ENCODE data around the gene FBXO34. TPM values are rescaled to one million over a fixed set of nuclear protein-coding genes. Genes with fewer than 3 reads are reported as not detected.

The FBXO34 gene
- total RNA-seq, 1 experiment from 2014 or later = 12.0 TPM

DNA sequence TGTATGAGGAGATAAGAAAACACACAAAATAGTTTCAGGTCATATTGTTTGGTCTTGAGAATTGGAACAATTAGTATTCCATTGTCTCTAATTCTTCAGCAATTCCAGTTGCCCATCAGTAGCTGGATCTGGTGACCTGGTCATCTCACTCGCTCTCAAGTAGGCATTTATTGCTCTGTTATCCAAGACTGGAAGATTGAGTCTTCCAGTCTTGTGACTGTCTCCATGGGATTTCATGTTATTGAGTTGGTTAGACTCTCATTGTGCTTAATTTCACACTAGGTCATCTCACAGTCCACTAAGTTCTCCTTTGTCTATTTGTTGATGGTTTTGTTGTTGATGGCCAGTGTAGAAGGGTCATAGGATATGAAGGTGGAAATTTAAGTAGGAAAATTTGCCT lies 47.5 kb downstream of the FBXO34 start:
- POLR2A ChIA-PET = no interaction called here
- CTCF ChIA-PET = interaction anchor here (0.6 to 2.1 kb wide), 3 partner anchors 33 to 48 kb away, joined by 3 to 6 read pairs (median 5); partner anchors contain the start of gene FBXO34
- no peak overlapping the region for H3K27ac Mint-ChIP-seq (ENCODE audit: low read depth, unreplicated experiment)
- peaks cover 10% of the 10 kb centered on the region for H3K36me3 Mint-ChIP-seq (ENCODE audit: insufficient read depth, unreplicated experiment)
- H3K4me3 Mint-ChIP-seq (ENCODE audit: unreplicated experiment) = no peak overlapping the region
- no peak for DNase-seq (ENCODE audit: unreplicated experiment)
- no TSS peak for BruUV-seq (replicated peaks)
- no peaks in the 10 kb centered on the region for H3K4me1 Mint-ChIP-seq (ENCODE audit: insufficient read depth, unreplicated experiment)
- no peaks in the 10 kb centered on the region for H3K27me3 Mint-ChIP-seq (ENCODE audit: insufficient read depth, unreplicated experiment)
- peaks cover 8% of the 10 kb centered on the region for H3K9me3 Mint-ChIP-seq (ENCODE audit: unreplicated experiment)
- TF ChIP-seq, protein P1, sequence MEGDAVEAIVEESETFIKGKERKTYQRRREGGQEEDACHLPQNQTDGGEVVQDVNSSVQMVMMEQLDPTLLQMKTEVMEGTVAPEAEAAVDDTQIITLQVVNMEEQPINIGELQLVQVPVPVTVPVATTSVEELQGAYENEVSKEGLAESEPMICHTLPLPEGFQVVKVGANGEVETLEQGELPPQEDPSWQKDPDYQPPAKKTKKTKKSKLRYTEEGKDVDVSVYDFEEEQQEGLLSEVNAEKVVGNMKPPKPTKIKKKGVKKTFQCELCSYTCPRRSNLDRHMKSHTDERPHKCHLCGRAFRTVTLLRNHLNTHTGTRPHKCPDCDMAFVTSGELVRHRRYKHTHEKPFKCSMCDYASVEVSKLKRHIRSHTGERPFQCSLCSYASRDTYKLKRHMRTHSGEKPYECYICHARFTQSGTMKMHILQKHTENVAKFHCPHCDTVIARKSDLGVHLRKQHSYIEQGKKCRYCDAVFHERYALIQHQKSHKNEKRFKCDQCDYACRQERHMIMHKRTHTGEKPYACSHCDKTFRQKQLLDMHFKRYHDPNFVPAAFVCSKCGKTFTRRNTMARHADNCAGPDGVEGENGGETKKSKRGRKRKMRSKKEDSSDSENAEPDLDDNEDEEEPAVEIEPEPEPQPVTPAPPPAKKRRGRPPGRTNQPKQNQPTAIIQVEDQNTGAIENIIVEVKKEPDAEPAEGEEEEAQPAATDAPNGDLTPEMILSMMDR (IDR thresholded peaks at IDR 0.05; ENCODE audit: unreplicated experiment) = no peak
- intact Hi-C loops (cut with micrococcal nuclease) = no loop called here

DNA sequence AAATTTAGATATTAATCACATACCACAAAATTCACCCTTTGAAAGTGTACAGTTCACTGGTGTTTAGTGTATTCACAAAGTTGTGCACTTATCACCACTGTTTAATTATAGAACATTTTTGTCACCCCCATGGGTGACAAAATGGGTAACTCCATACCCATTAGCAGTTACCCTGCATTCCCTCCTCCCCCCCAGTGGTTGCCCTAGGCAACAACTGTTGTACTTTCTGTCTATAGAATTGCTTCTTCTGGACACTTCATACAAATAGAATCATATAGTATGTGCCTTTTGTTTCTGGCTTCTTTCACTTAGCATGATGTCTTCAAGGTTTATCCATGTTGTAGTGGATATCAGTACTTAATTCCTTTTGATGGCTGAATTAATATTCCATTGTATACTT lies 52.7 kb downstream of the FBXO34 start:
- no TSS peak for BruUV-seq (replicated peaks)
- CTCF ChIA-PET = interaction anchor here (0.7 kb wide), 1 partner anchor 140 kb away, joined by 5 read pairs; no protein-coding TSS in a partner anchor
- H3K36me3 Mint-ChIP-seq (ENCODE audit: insufficient read depth, unreplicated experiment) = peaks cover 6% of the 10 kb centered on the region
- H3K4me1 Mint-ChIP-seq (ENCODE audit: insufficient read depth, unreplicated experiment) = no peaks in the 10 kb centered on the region
- TF ChIP-seq, protein P1 (IDR thresholded peaks at IDR 0.05; ENCODE audit: unreplicated experiment) = no peak
- H3K27ac Mint-ChIP-seq (ENCODE audit: low read depth, unreplicated experiment) = no peak overlapping the region
- no peaks in the 10 kb centered on the region for H3K9me3 Mint-ChIP-seq (ENCODE audit: unreplicated experiment)
- intact Hi-C loops (cut with micrococcal nuclease) = no loop called here
- no peak for DNase-seq (ENCODE audit: unreplicated experiment)
- H3K27me3 Mint-ChIP-seq (ENCODE audit: insufficient read depth, unreplicated experiment) = no peaks in the 10 kb centered on the region
- POLR2A ChIA-PET = no interaction called here
- no peak overlapping the region for H3K4me3 Mint-ChIP-seq (ENCODE audit: unreplicated experiment)

DNA sequence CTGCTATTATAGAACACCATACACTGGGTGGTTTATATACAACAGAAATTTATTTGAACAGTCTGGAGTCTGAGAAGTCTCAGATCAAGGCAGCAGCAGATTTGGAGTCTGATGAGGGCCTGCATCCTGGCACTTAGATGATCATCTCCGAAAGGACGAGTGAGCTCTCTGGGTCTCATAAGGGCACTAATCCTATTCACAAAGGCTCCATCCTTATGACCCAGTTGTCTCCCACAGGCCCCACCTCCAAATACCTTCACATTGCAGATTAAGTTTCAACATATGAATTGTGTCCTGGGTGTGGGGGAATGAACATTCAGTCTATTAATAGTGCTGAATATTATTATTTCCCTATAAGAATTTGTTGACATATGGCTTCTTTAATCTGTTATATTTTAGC lies 53.6 kb downstream of the FBXO34 start:
- ChIA-PET CTCF (interaction anchor here (0.7 kb wide), 1 partner anchor 21 kb away, joined by 5 read pairs; no protein-coding TSS in a partner anchor), POLR2A (no interaction called here)
- TF ChIP-seq, protein P1 (IDR thresholded peaks at IDR 0.05; ENCODE audit: unreplicated experiment) = no peak
- DNase-seq (ENCODE audit: unreplicated experiment) = no peak
- Mint-ChIP-seq H3K4me1 (ENCODE audit: insufficient read depth, unreplicated experiment) (no peaks in the 10 kb centered on the region), H3K4me3 (ENCODE audit: unreplicated experiment) (no peak overlapping the region), H3K27ac (ENCODE audit: low read depth, unreplicated experiment) (no peak overlapping the region), H3K27me3 (ENCODE audit: insufficient read depth, unreplicated experiment) (no peaks in the 10 kb centered on the region), H3K9me3 (ENCODE audit: unreplicated experiment) (no peaks in the 10 kb centered on the region), H3K36me3 (ENCODE audit: insufficient read depth, unreplicated experiment) (peaks cover 3% of the 10 kb centered on the region)
- intact Hi-C loops (cut with micrococcal nuclease) = no loop called here
- BruUV-seq (replicated peaks) = no TSS peak

DNA sequence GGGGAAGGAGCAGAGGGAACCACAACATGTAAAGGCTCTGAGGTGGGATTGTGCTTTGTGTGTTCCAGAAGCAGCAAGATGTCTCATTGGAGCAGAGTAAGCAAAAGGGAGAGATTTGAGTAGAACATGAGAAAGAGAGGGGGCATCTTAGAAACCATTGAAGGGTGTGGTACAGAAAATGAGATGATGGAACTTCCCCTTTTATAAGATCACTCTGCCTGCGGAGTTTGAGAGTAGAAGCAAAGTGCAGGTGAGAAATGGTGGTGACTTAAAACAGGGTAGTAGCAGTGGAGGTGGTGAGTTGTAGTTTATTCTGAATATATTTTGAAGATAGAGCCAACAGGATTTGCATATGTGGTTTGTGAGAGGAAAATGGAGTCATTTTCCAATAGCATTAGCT lies 56.0 kb downstream of the FBXO34 start:
- BruUV-seq (replicated peaks) = no TSS peak
- no peak overlapping the region for H3K27ac Mint-ChIP-seq (ENCODE audit: low read depth, unreplicated experiment)

More for the DNA sequence above, 56.0 kb downstream of the FBXO34 start:
- Mint-ChIP-seq H3K36me3 (ENCODE audit: insufficient read depth, unreplicated experiment) (no peaks in the 10 kb centered on the region), H3K4me3 (ENCODE audit: unreplicated experiment) (no peak overlapping the region), H3K27me3 (ENCODE audit: insufficient read depth, unreplicated experiment) (no peaks in the 10 kb centered on the region), H3K4me1 (ENCODE audit: insufficient read depth, unreplicated experiment) (peaks cover 3% of the 10 kb centered on the region), H3K9me3 (ENCODE audit: unreplicated experiment) (no peaks in the 10 kb centered on the region)
- intact Hi-C loops (cut with micrococcal nuclease) = no loop called here
- TF ChIP-seq, protein P1 (IDR thresholded peaks at IDR 0.05; ENCODE audit: unreplicated experiment) = no peak
- ChIA-PET CTCF (interaction anchor here (1.0 to 1.4 kb wide), 2 partner anchors 23 to 57 kb away, joined by 4 read pairs; partner anchors contain the start of gene FBXO34), POLR2A (no interaction called here)
- DNase-seq (ENCODE audit: unreplicated experiment) = no peak

Data from MCF 10A (cell line).